ENCODE data around the gene TMEM255A.

DNA sequence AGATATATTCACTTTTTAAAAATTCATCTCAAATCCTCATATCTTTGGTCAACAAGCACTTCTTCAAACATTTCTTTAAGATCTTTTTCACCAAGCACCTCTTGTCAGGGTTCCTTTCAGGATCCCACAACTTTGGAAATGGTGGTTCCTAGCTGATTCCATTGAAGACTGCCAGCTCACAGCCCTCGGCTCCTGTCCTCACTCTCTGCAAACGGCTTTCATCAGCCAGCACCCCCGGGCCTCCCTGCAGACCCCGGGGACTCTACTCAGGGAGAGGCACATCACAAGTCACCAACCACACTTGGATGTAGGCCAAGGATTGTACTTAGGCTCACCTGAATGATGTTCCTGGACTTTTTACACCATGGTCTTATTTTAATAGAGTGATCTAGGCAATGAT, 40.7 kb downstream of the TMEM255A start:
- TF ChIP-seq, protein P1, sequence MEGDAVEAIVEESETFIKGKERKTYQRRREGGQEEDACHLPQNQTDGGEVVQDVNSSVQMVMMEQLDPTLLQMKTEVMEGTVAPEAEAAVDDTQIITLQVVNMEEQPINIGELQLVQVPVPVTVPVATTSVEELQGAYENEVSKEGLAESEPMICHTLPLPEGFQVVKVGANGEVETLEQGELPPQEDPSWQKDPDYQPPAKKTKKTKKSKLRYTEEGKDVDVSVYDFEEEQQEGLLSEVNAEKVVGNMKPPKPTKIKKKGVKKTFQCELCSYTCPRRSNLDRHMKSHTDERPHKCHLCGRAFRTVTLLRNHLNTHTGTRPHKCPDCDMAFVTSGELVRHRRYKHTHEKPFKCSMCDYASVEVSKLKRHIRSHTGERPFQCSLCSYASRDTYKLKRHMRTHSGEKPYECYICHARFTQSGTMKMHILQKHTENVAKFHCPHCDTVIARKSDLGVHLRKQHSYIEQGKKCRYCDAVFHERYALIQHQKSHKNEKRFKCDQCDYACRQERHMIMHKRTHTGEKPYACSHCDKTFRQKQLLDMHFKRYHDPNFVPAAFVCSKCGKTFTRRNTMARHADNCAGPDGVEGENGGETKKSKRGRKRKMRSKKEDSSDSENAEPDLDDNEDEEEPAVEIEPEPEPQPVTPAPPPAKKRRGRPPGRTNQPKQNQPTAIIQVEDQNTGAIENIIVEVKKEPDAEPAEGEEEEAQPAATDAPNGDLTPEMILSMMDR (conservative IDR thresholded peaks at IDR 0.05 in 1 of 2, IDR thresholded peaks at IDR 0.05 in 1 of 2; ENCODE audit: low read depth in 1 of 2, low read length in 2 of 2) = no peak
- no peak for TF ChIP-seq EZH2 (IDR thresholded peaks at IDR 0.05; ENCODE audit: low read length, missing control alignments)

All from fibroblast of lung (primary cell).